H1 (cell line): ENCODE measurements around the gene ALOX5. TPM values are rescaled to one million over a fixed set of nuclear protein-coding genes. Genes with fewer than 3 reads are reported as not detected.
"Not testable (repeated sequence)": the region's sequence is repeated elsewhere in the genome, so short reads cannot be mapped to it uniquely, and the experiment has no call there.

Source experiments
- CTCF ChIA-PET: fragments of 300-600 bp; sonication (Branson Sonifier 250); formaldehyde crosslinking; loops from one replicate; lab custom pipeline; 2021; ENCODE audit not compliant: partially characterized antibody; lab: Charles Lee
- POLR2A ChIA-PET: fragments of 300-600 bp; sonication (Branson Sonifier 250); formaldehyde crosslinking; loops from one replicate; lab custom pipeline; 2021; ENCODE audit warnings: inconsistent platforms; ENCODE audit not compliant: partially characterized antibody; lab: Charles Lee
- DNase-seq, 2 experiments: peaks; one replicate each; pipeline versions ENCODE4 v3.0.0 to v3.0.0-alpha.2; 2010 to 2022; ENCODE audit warnings: low spot score in 2 of 2, low read depth in 1 of 2, mixed read lengths in 1 of 2
- FAIRE-seq: peaks from 2 replicates; lab custom pipeline; 2011; peaks lifted over from hg19 to GRCh38; lab: Jason Lieb, UNC
- H2AFZ ChIP-seq: 2 replicates; pipeline ENCODE4 v1.8.1; 2012; ENCODE audit warnings: low read length, inconsistent platforms
- H2AK5ac ChIP-seq: 2 replicates; pipeline ENCODE4 v1.6.1; 2013; ENCODE audit warnings: low read depth, low read length
- H2BK120ac ChIP-seq: replicated peaks from 2 replicates; pipeline ENCODE3; 2013; ENCODE audit warnings: low read depth, low read length, inconsistent platforms
- H2BK12ac ChIP-seq: 2 replicates; pipeline ENCODE4 v1.6.1; 2013; ENCODE audit warnings: low read depth, low read length
- H2BK15ac ChIP-seq: 2 replicates; pipeline ENCODE4 v1.6.1; 2013; ENCODE audit warnings: low read length
- H2BK20ac ChIP-seq: 2 replicates; pipeline ENCODE4 v1.6.1; 2013; ENCODE audit warnings: low read length
- H2BK5ac ChIP-seq: 2 replicates; pipeline ENCODE4 v1.6.1; 2013; ENCODE audit warnings: low read depth, low read length
- H3K14ac ChIP-seq: 2 replicates; pipeline ENCODE4 v1.6.1; 2013; ENCODE audit warnings: inconsistent platforms; ENCODE audit not compliant: insufficient read length
- H3K18ac ChIP-seq: 2 replicates; pipeline ENCODE4 v1.6.1; 2013; ENCODE audit warnings: low read length; ENCODE audit errors: extremely low read depth
- H3K23ac ChIP-seq: 2 replicates; pipeline ENCODE4 v1.6.1; 2013; ENCODE audit warnings: inconsistent platforms; ENCODE audit not compliant: insufficient read length
- H3K23me2 ChIP-seq: 2 replicates; pipeline ENCODE4 v1.6.1; 2013; ENCODE audit warnings: low read depth, low read length
- H3K27ac ChIP-seq: 2 replicates; pipeline ENCODE4 v1.6.1; 2011; ENCODE audit warnings: low read depth, low read length, inconsistent platforms
- H3K27me3 ChIP-seq, 4 experiments: replicated peaks in 1 of 4; 1 replicate in 1 of 4; 2 replicates in 3 of 4; pipeline versions ENCODE4 v1.6.1 to v1.8.1; 2011 to 2013; ENCODE audit warnings: low read length in 3 of 4, mild to moderate bottlenecking in 3 of 4, inconsistent platforms in 2 of 4, mixed read lengths in 2 of 4, moderate library complexity in 1 of 4; ENCODE audit not compliant: control insufficient read depth in 3 of 4, insufficient read depth in 3 of 4; ENCODE audit errors: extremely low read depth in 1 of 4
- H3K36me3 ChIP-seq, 4 experiments: 2 replicates each; pipeline versions ENCODE4 v1.6.1 to v1.8.1; 2011 to 2013; ENCODE audit warnings: mild to moderate bottlenecking in 4 of 4, low read length in 3 of 4, moderate library complexity in 2 of 4, control low read depth in 1 of 4, inconsistent platforms in 1 of 4; ENCODE audit not compliant: insufficient read depth in 4 of 4, control insufficient read depth in 2 of 4
- H3K4ac ChIP-seq: replicated peaks from 2 replicates; pipeline ENCODE3; 2013; ENCODE audit warnings: low read length, low read depth, mixed read lengths, inconsistent platforms; ENCODE audit not compliant: insufficient read length
- H3K4me1 ChIP-seq, 4 experiments: replicated peaks in 1 of 4; 1 replicate in 1 of 4; 2 replicates in 3 of 4; pipeline versions ENCODE4 v1.6.1 to v1.8.1; 2011 to 2013; ENCODE audit warnings: low read length in 3 of 4, inconsistent platforms in 2 of 4, mixed read lengths in 1 of 4; ENCODE audit not compliant: insufficient read depth in 4 of 4, control insufficient read depth in 3 of 4
- H3K4me2 ChIP-seq, 2 experiments: 2 replicates each; pipeline versions ENCODE4 v1.6.1 to v1.8.1; 2011 to 2013; ENCODE audit warnings: low read depth in 2 of 2, low read length in 2 of 2, control low read depth in 1 of 2, inconsistent platforms in 1 of 2, mild to moderate bottlenecking in 1 of 2; ENCODE audit not compliant: insufficient read depth in 1 of 2
- H3K4me3 ChIP-seq, 4 experiments: fragments of 200-600, 300-600 bp in 1 of 4; sonication (generic), shearing (Covaris generic), sonication (Bioruptor Twin) in 1 of 4; 2 replicates each; pipeline versions ENCODE4 v1.5.1 to v1.8.1; 2011 to 2016; ENCODE audit warnings: low read length in 4 of 4, low read depth in 3 of 4, control low read depth in 2 of 4, inconsistent platforms in 2 of 4, mild to moderate bottlenecking in 2 of 4, mixed read lengths in 1 of 4, moderate library complexity in 1 of 4; ENCODE audit not compliant: insufficient read depth in 2 of 4; ENCODE audit errors: extremely low read depth in 1 of 4
- H3K56ac ChIP-seq: replicated peaks from 2 replicates; pipeline ENCODE3; 2013; ENCODE audit warnings: low read depth, mild to moderate bottlenecking, mixed read lengths, low read length, inconsistent platforms; ENCODE audit not compliant: insufficient read length
- H3K79me1 ChIP-seq: 2 replicates; pipeline ENCODE4 v1.6.1; 2013; ENCODE audit warnings: low read depth, low read length, control low read depth
- H3K79me2 ChIP-seq, 2 experiments: 2 replicates each; pipeline versions ENCODE4 v1.6.1 to v1.8.1; 2012 to 2013; ENCODE audit warnings: low read length in 2 of 2, mild to moderate bottlenecking in 2 of 2, inconsistent platforms in 1 of 2; ENCODE audit not compliant: insufficient read depth in 2 of 2, control insufficient read depth in 1 of 2
- H3K9ac ChIP-seq, 4 experiments: replicated peaks in 1 of 4; 1 replicate in 1 of 4; 2 replicates in 3 of 4; pipeline versions ENCODE4 v1.6.1 to v1.8.1; 2011 to 2013; ENCODE audit warnings: low read depth in 3 of 4, low read length in 3 of 4, control low read depth in 2 of 4, mild to moderate bottlenecking in 2 of 4, moderate library complexity in 2 of 4, inconsistent platforms in 1 of 4; ENCODE audit errors: extremely low read depth in 1 of 4
- H3K9me3 ChIP-seq, 2 experiments: 2 replicates each; pipeline versions ENCODE4 v1.6.1 to v1.8.1; 2012 to 2013; ENCODE audit warnings: mild to moderate bottlenecking in 2 of 2, moderate library complexity in 2 of 2, control low read depth in 1 of 2, inconsistent platforms in 1 of 2, low read depth in 1 of 2, low read length in 1 of 2, mixed read lengths in 1 of 2; ENCODE audit not compliant: insufficient read depth in 2 of 2
- H4K20me1 ChIP-seq, 2 experiments: replicated peaks in 1 of 2; 2 replicates each; pipeline versions ENCODE3 to v1.8.1; 2011 to 2013; ENCODE audit warnings: inconsistent platforms in 2 of 2, low read length in 2 of 2, mild to moderate bottlenecking in 1 of 2; ENCODE audit not compliant: insufficient read depth in 2 of 2, control insufficient read depth in 1 of 2
- H4K5ac ChIP-seq: 2 replicates; pipeline ENCODE4 v1.6.1; 2013; ENCODE audit warnings: low read length, low read depth, mixed read lengths, inconsistent platforms; ENCODE audit not compliant: insufficient read length
- H4K8ac ChIP-seq: 2 replicates; pipeline ENCODE4 v1.8.0; 2013; ENCODE audit warnings: mild to moderate bottlenecking, moderate library complexity, low read length, inconsistent platforms; ENCODE audit not compliant: insufficient read depth; ENCODE audit errors: extremely low read depth
- H4K91ac ChIP-seq: replicated peaks from 2 replicates; pipeline ENCODE3; 2013; ENCODE audit warnings: low read length, mixed read lengths, inconsistent platforms; ENCODE audit not compliant: insufficient read length
- WGBS, 2 experiments: shearing (Covaris generic) in 1 of 2; methylation state at CpG; one replicate each; pipeline versions ENCODE4 v1.1.6 to v1.1.7; 2013 to 2015; ENCODE audit warnings: low lambda C conversion rate in 2 of 2, mixed read lengths in 2 of 2, inconsistent platforms in 1 of 2, low coverage in 1 of 2, missing lambda C conversion rate in 1 of 2; ENCODE audit not compliant: insufficient replicate concordance in 2 of 2, insufficient coverage in 1 of 2, insufficient read length in 1 of 2; ENCODE audit errors: extremely low coverage in 1 of 2, missing lambda C conversion rate in 1 of 2; 5-methylcytosine and 5-hydroxymethylcytosine counted together
- polyA plus RNA-seq, 7 experiments: library from polyadenylated mRNA; depleted of rRNA in 3 of 7; stranded (reverse) in 5 of 7; unstranded in 2 of 7; fragments of >200 nt in 5 of 7; fragments of 200-250 nt in 2 of 7; gene quantifications; 1 replicate in 5 of 7; 2 replicates in 1 of 7; 4 replicates in 1 of 7; pipeline versions ENCODE4 v1.2.1 to v1.2.3, GENCODE V29; 2011 to 2013; ENCODE audit warnings: missing spikeins in 2 of 7, mixed read lengths in 2 of 7
- total RNA-seq: library from RNA; stranded (reverse); fragmentation: NEBNext Ultra II Directional; extraction: Animal tissue kit (Norgen Biotek cat#: 25700); gene quantifications from 2 replicates; pipeline ENCODE4 v1.2.1, GENCODE V29; 2021

Gene ALOX5
- total and polyA plus RNA-seq, 2 of the 8 experiments (the other 6 are each of a cell fraction or from before 2014, with no cell fraction given): 1.6 to 3.8 TPM

DNA sequence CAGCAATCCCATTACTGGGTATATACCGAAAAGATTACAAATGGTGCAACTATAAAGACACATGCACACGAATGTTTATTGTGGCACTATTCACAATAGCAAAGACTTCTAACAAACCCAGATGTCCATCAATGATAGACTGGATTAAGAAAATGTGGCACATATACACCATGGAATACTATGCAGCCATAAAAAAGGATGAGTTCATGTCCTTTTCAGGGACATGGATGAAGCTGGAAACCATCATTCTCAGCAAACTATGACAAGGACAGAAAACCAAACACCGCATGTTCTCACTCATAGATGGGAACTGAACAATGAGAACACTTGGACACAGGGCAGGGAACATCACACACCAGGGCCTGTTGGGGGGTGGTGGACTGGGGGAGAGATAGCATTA is 6.4 kb upstream of the ALOX5 start:
- H2AK5ac ChIP-seq, H2BK120ac ChIP-seq, H3K56ac ChIP-seq, H2BK12ac ChIP-seq, H3K4me1 ChIP-seq, H3K4me3 ChIP-seq, H3K14ac ChIP-seq, H3K4me2 ChIP-seq, H3K36me3 ChIP-seq, H2BK20ac ChIP-seq, H3K23me2 ChIP-seq, H4K20me1 ChIP-seq, H3K18ac ChIP-seq, DNase-seq, H4K8ac ChIP-seq, H3K23ac ChIP-seq, CTCF ChIA-PET, H3K27ac ChIP-seq, H3K9ac ChIP-seq, H2BK5ac ChIP-seq, H4K5ac ChIP-seq, H3K79me2 ChIP-seq, FAIRE-seq, H4K91ac ChIP-seq, H3K9me3 ChIP-seq, H2BK15ac ChIP-seq, H2AFZ ChIP-seq, H3K79me1 ChIP-seq, H3K4ac ChIP-seq: not testable (repeated sequence)
- POLR2A ChIA-PET: interaction anchor here (0.6 kb wide), 1 partner anchor 77 kb away, joined by 3 read pairs; no protein-coding TSS in a partner anchor
- peaks cover 2 to 14% (median 9%) of the 10 kb centered on the region in 4 experiments for H3K27me3 ChIP-seq
- WGBS, 2 experiments: 90% methylated on average over 3 of the region's 3 CpGs; no CpG with 5 or more reads in 1 of the 2 experiments
